ENCODE data around the gene LDLRAD4. TPM values are rescaled to one million over a fixed set of nuclear protein-coding genes. Genes with fewer than 3 reads are reported as not detected.
A peak's percentile ranks its signal among the peaks of the same experiment; 100 is the strongest.

The LDLRAD4 gene
- total RNA-seq, 2 experiments from 2014 or later, result 37.3 to 38.5 TPM

DNA sequence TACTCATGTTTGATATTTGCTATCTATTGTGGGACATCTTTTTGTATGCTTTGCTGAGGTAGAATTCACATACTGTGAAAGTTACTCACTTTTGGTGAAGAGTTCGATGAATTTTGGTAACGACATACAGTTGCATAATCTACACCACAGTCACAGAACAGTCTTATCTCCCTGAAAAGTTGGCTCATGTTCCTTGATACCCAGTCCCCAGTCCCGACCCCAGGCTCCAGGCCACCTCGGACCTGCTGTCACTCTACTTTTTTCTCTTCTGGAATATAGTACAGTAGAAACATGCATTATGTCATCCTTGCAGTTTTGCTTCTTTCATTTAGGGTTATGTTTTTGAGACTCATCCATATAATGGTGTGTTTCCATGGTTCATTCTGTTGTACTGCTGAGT lies 316.1 kb downstream of the LDLRAD4 start:
- Mint-ChIP-seq H3K36me3 (ENCODE audit: low read depth) (no peaks in the 10 kb centered on the region), H3K27me3 (no peaks in the 10 kb centered on the region), H3K27ac (no peak overlapping the region), H3K9me3 (no peaks in the 10 kb centered on the region), H3K4me1 (ENCODE audit: low read depth) (peaks cover 54% of the 10 kb centered on the region), H3K4me3 (no peak overlapping the region)
- DNase-seq (no peak), ATAC-seq (no peak)
- TF ChIP-seq, protein P1, sequence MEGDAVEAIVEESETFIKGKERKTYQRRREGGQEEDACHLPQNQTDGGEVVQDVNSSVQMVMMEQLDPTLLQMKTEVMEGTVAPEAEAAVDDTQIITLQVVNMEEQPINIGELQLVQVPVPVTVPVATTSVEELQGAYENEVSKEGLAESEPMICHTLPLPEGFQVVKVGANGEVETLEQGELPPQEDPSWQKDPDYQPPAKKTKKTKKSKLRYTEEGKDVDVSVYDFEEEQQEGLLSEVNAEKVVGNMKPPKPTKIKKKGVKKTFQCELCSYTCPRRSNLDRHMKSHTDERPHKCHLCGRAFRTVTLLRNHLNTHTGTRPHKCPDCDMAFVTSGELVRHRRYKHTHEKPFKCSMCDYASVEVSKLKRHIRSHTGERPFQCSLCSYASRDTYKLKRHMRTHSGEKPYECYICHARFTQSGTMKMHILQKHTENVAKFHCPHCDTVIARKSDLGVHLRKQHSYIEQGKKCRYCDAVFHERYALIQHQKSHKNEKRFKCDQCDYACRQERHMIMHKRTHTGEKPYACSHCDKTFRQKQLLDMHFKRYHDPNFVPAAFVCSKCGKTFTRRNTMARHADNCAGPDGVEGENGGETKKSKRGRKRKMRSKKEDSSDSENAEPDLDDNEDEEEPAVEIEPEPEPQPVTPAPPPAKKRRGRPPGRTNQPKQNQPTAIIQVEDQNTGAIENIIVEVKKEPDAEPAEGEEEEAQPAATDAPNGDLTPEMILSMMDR (IDR thresholded peaks at IDR 0.05), result no peak
- intact Hi-C loops (cut with micrococcal nuclease), result loop anchor here (10.0 kb wide), 1 partner anchor 320 kb away; the partner anchor contains the start of gene LDLRAD4
- ChIA-PET CTCF (interaction anchor here (0.8 kb wide), 1 partner anchor 15 kb away, joined by 3 read pairs; no protein-coding TSS in a partner anchor), POLR2A (no interaction called here)

DNA sequence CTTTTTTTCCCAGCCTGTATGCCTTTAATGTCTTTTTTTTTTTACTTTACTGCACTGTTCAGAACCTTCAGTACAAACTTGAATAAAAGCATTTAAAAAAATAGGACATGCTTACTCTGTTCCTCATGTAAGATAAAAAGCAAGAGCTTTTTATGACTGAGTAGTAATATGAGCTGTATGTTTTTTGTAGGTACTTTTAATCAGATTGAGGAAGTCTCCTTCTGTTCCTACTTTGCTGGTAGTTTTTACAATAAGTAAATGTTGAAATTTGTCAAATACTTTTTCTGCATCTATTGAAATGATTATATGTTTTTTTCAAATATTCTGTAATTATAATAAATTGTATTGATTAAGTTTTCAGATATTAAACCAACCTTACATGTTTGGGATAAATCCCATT lies 318.0 kb downstream of the LDLRAD4 start:
- Mint-ChIP-seq H3K36me3 (ENCODE audit: low read depth) (no peaks in the 10 kb centered on the region), H3K9me3 (no peaks in the 10 kb centered on the region), H3K27ac (no peak overlapping the region), H3K27me3 (no peaks in the 10 kb centered on the region), H3K4me3 (no peak overlapping the region), H3K4me1 (ENCODE audit: low read depth) (peaks cover 73% of the 10 kb centered on the region)
- ATAC-seq (no peak), DNase-seq (no peak)
- POLR2A ChIA-PET, result no interaction called here
- CTCF ChIA-PET, result interaction anchor here (1.4 kb wide), 1 partner anchor 93 kb away, joined by 4 read pairs; no protein-coding TSS in a partner anchor
- intact Hi-C loops (cut with micrococcal nuclease), result loop anchor here (10.0 kb wide), 1 partner anchor 322 kb away; the partner anchor contains the start of gene LDLRAD4
- TF ChIP-seq, protein P1 (IDR thresholded peaks at IDR 0.05), result no peak

DNA sequence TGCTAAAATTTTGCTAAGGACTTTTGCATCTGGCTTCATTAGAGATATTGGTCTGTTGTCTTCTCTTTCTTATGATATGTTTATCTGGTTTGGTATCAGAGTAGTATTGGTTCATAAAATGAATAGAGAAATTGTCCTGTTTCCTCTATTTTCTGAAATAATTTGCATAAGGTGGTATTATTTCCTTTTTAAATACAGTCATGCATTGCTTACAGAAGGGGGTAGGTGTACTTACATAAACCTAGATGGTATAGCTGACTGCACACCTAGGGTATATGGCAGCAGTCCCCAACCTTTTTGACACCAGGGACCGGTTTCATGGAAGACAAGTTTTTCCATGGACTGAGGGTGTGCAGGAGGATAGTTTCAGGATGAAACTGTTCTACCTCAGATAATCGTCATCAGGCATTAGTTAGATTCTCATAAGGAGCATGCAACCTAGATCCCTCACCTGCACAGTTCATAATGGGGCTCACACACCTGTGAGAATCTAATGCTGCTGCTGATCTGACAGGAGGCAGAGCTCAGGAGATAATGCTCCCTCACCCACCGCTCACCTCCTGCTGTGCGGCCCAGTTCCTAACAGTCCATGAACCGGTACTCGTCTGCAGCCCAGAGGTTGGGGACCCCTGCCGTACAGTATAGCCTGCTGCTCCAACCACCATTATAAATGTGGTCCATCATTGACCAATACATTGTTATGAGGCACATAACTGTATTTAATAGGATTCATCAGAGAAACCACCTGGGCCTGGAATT lies 318.6 kb downstream of the LDLRAD4 start:
- Mint-ChIP-seq H3K36me3 (ENCODE audit: low read depth) (peaks cover under 1% of the 10 kb centered on the region), H3K4me3 (no peak overlapping the region), H3K4me1 (ENCODE audit: low read depth) (peaks cover 79% of the 10 kb centered on the region), H3K9me3 (no peaks in the 10 kb centered on the region), H3K27me3 (no peaks in the 10 kb centered on the region), H3K27ac (no peak overlapping the region)
- DNase-seq (no peak), ATAC-seq (no peak)
- intact Hi-C loops (cut with micrococcal nuclease), result loop anchor here (10.0 kb wide), 1 partner anchor 322 kb away; the partner anchor contains the start of gene LDLRAD4
- ChIA-PET CTCF (interaction anchor here (0.8 to 2.1 kb wide), 4 partner anchors 10 to 378 kb away, joined by 3 to 6 read pairs (median 3); no protein-coding TSS in a partner anchor), POLR2A (interaction anchor here (1.2 to 2.0 kb wide), 3 partner anchors 9 to 75 kb away, joined by 3 to 7 read pairs (median 3); no protein-coding TSS in a partner anchor)
- TF ChIP-seq, protein P1 (IDR thresholded peaks at IDR 0.05), result no peak

DNA sequence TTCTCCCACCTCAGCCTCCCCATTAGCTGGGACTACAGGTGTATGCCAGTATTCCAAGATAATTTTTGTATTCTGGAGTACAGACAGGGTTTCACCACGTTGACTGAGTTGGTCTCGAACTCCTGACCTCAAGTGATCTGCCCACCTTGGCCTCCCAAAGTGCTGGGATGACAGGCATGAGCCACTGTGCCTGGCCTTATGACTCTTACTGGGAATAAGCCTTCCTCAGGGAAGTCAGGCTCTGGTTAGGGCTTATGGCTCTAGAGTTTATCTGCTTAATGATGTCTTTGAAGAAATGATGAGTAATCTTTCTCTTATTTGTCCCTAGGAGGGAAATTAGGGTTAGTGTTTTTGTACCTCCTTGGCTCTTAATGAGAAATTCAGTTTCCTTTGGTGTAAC lies 320.1 kb downstream of the LDLRAD4 start:
- H3K4me1 Mint-ChIP-seq (ENCODE audit: low read depth), result peaks cover 78% of the 10 kb centered on the region
- peak overlapping the region; percentile 50 for H3K4me3 Mint-ChIP-seq
- no peaks in the 10 kb centered on the region for H3K27me3 Mint-ChIP-seq
- ChIA-PET POLR2A (interaction anchor here (1.2 to 2.0 kb wide), 3 partner anchors 10 to 74 kb away, joined by 3 to 7 read pairs (median 3); no protein-coding TSS in a partner anchor), CTCF (interaction anchor here (0.8 to 2.1 kb wide), 6 partner anchors 9 to 379 kb away, joined by 3 to 7 read pairs (median 4); no protein-coding TSS in a partner anchor)
- ATAC-seq, result no peak
- TF ChIP-seq, protein P1 (IDR thresholded peaks at IDR 0.05), result no peak
- H3K9me3 Mint-ChIP-seq, result no peaks in the 10 kb centered on the region
- peaks cover 4% of the 10 kb centered on the region for H3K36me3 Mint-ChIP-seq (ENCODE audit: low read depth)
- DNase-seq, result no peak
- H3K27ac Mint-ChIP-seq, result peak overlapping the region; percentile 87
- intact Hi-C loops (cut with micrococcal nuclease), result loop anchor here (10.0 kb wide), 1 partner anchor 324 kb away; the partner anchor contains the start of gene LDLRAD4
